GM18505 (cell line): ENCODE measurements around the gene RIMS3.
"Not testable (repeated sequence)": the region's sequence is repeated elsewhere in the genome, so short reads cannot be mapped to it uniquely, and the experiment has no call there.

ENCODE experiments used
- ATAC-seq: cut with Tn5 transposase; IDR thresholded peaks from one replicate; pipeline ENCODE4 v1.9.1; 2021; ENCODE audit not compliant: unreplicated experiment
- POLR2A ChIP-seq: IDR thresholded peaks from 4 replicates; pipeline ENCODE4 v1.6.1; 2011; ENCODE audit warnings: borderline replicate concordance; ENCODE audit not compliant: insufficient read depth, insufficient read length; ENCODE audit errors: extremely low read depth

The RIMS3 gene

GRCh38 chr1:40593449-40594186 is 71.9 kb downstream of the RIMS3 start:
- TF ChIP-seq POLR2A, result no peak
- ATAC-seq, result no peak

- TF ChIP-seq POLR2A, result no peak
- ATAC-seq, result no peak
Observed at GRCh38 chr1:40592107-40592803, 73.2 kb downstream of the RIMS3 start.

- no peak for ATAC-seq
- no peak for TF ChIP-seq POLR2A
Observed at GRCh38 chr1:40588586-40588985, 76.9 kb downstream of the RIMS3 start.

- TF ChIP-seq POLR2A, result no peak
- ATAC-seq, result no peak
Observed at GRCh38 chr1:40583980-40584379, 81.5 kb downstream of the RIMS3 start.

- TF ChIP-seq POLR2A, result no peak
- no peak for ATAC-seq
Observed at GRCh38 chr1:40582116-40582515, 83.4 kb downstream of the RIMS3 start.

GRCh38 chr1:40575336-40575735 is 90.1 kb downstream of the RIMS3 start:
- no peak for ATAC-seq
- no peak for TF ChIP-seq POLR2A

- ATAC-seq, result not testable (repeated sequence)
Observed at GRCh38 chr1:40574805-40575204, 90.7 kb downstream of the RIMS3 start.
